Kasumi-1 (cell line): ENCODE measurements around the gene OAS2.

Source experiments
- DNase-seq, 2 experiments: peaks; one replicate each; lab custom pipeline; 2025; lab: John Stamatoyannopoulos, UW

The OAS2 gene

GRCh38 chr12:113059071-113059595 lies 80.8 kb downstream of the OAS2 start:
- no peak for DNase-seq

GRCh38 chr12:113060336-113060960 lies 82.1 kb downstream of the OAS2 start:
- no peak for DNase-seq

GRCh38 chr12:113061061-113061694 lies 82.9 kb downstream of the OAS2 start:
- no peak for DNase-seq
